Measurements from ENCODE around the gene TGFBR2.

GRCh38 chr3:30587904-30588303 lies 18.5 kb upstream of the TGFBR2 start:
- no peak for TF ChIP-seq SIN3A (IDR thresholded peaks at IDR 0.05; ENCODE audit: borderline replicate concordance, insufficient read depth, low read length)
- TF ChIP-seq POLR2AphosphoS5 (IDR thresholded peaks at IDR 0.05; ENCODE audit: low read depth, low read length), result no peak
- TF ChIP-seq TAF1 (IDR thresholded peaks at IDR 0.05; ENCODE audit: borderline replicate concordance, insufficient read depth, low read length), result no peak
- TF ChIP-seq, protein P1, sequence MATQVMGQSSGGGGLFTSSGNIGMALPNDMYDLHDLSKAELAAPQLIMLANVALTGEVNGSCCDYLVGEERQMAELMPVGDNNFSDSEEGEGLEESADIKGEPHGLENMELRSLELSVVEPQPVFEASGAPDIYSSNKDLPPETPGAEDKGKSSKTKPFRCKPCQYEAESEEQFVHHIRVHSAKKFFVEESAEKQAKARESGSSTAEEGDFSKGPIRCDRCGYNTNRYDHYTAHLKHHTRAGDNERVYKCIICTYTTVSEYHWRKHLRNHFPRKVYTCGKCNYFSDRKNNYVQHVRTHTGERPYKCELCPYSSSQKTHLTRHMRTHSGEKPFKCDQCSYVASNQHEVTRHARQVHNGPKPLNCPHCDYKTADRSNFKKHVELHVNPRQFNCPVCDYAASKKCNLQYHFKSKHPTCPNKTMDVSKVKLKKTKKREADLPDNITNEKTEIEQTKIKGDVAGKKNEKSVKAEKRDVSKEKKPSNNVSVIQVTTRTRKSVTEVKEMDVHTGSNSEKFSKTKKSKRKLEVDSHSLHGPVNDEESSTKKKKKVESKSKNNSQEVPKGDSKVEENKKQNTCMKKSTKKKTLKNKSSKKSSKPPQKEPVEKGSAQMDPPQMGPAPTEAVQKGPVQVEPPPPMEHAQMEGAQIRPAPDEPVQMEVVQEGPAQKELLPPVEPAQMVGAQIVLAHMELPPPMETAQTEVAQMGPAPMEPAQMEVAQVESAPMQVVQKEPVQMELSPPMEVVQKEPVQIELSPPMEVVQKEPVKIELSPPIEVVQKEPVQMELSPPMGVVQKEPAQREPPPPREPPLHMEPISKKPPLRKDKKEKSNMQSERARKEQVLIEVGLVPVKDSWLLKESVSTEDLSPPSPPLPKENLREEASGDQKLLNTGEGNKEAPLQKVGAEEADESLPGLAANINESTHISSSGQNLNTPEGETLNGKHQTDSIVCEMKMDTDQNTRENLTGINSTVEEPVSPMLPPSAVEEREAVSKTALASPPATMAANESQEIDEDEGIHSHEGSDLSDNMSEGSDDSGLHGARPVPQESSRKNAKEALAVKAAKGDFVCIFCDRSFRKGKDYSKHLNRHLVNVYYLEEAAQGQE (IDR thresholded peaks at IDR 0.05; ENCODE audit: insufficient read depth in 1 of 2, low read depth in 2 of 2, low read length in 2 of 2), result no peak
- TF ChIP-seq FOXP2 (optimal IDR thresholded peaks at IDR 0.05; ENCODE audit: borderline replicate concordance, extremely low read depth, extremely low read length, insufficient read depth), result no peak

Measured in PFSK-1 (cell line).